Activated T-cell treated with anti-CD3 and anti-CD28 coated beads, Interleukin-2, amount 50 U/mL, for 48 hours (primary cell): ENCODE data around the gene ATXN7L1.

ENCODE experiments used
- DNase-seq, 2 experiments: peaks; one replicate each; pipeline ENCODE4 v3.0.0-alpha.2; 2020

The ATXN7L1 gene

GRCh38 chr7:105565190-105565589 lies 311.2 kb downstream of the ATXN7L1 start:
- DNase-seq, result no peak

DNA sequence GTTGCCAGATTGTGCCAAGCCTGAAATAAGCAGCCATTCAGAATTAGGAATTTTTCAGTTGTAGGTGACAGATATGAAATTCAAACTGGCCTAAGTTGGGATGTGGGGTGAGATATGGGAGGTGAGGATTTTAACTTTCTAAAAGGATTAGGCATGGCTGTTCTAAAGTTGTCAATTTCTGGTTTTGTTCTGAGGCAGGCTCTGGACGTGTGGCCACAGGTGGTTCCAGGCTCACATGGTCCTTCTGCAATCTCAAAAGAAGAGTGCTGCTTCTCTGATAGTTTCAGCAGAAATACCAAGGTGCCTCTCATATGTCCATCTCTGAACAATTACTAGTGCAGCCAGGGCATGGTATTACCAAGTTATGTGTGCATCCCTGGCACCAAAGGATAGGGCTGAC lies 316.5 kb downstream of the ATXN7L1 start:
- no peak for DNase-seq
